ENCODE measurements around the gene NUDT2.

The NUDT2 gene

DNA sequence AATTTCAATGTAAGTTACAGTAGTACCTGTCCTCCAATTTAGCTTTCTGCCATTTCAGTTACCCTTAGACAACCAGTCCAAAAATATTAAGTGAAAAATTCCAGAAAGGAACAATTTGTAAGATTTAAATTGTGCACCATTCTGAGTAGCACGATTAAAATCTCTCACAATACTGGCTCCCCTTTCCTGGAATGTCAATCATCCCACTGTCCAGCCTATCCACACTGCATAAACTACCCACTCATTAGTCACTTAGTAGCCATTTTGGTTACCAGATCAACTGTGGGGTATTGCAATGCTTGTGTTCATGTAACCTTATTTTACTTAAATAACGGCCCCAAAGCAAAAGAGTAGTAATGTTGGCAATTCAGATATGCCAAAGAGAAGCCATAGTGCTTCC lies 11.9 kb upstream of the NUDT2 start:
- H3K4me3 ChIP-seq (ENCODE audit: extremely low read depth, insufficient read depth, low read length, poor library complexity, severe bottlenecking): no peak overlapping the region
- no peaks in the 10 kb centered on the region for H3K9me3 ChIP-seq (ENCODE audit: control insufficient read depth, low read length)
- H3K27ac ChIP-seq (ENCODE audit: low read depth, low read length, severe bottlenecking): no peak overlapping the region
- no CpG with 5 or more reads among the region's 2 CpGs for WGBS, 2 experiments (ENCODE audit: insufficient coverage in 2 of 2)
- no peaks in the 10 kb centered on the region for H3K4me1 ChIP-seq (ENCODE audit: control insufficient read depth, insufficient read depth, low read length, poor library complexity, severe bottlenecking)
- H3K36me3 ChIP-seq (ENCODE audit: control insufficient read depth, insufficient read depth, low read length): no peaks in the 10 kb centered on the region

DNA sequence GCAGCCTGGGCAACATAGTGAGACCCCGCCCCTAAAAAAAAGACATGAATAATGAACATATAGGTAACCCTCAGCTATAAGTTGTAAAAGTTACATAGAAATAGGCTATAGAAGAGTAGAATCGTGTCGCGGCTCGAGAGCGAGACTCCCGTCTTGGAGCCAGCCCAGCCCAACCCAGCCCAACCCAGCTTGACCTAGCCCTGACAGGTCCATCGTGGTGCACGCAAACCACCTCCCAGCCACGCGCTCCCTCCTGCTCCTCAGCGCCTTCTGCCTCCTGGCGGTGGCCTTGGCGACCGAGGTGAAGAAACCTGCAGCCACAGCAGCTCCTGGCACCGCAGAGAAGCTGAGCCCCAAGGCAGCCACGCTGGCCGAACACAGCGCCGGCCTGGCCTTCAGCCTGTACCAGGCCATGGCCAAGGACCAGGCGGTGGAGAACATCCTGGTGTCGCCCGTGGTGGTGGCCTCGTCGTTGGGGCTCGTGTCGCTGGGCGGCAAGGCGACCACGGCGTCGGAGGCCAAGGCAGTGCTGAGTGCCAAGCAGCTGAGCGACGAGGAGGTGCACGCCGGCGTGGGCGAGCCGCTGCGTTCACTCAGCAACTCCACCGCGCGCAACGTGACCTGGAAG lies 11.1 kb upstream of the NUDT2 start:
- Histone ChIP-seq H3K36me3 (ENCODE audit: control insufficient read depth, insufficient read depth, low read length) (no peaks in the 10 kb centered on the region), H3K9me3 (ENCODE audit: control insufficient read depth, low read length) (no peaks in the 10 kb centered on the region), H3K27ac (ENCODE audit: low read depth, low read length, severe bottlenecking) (no peak overlapping the region), H3K4me1 (ENCODE audit: control insufficient read depth, insufficient read depth, low read length, poor library complexity, severe bottlenecking) (no peaks in the 10 kb centered on the region), H3K4me3 (ENCODE audit: extremely low read depth, insufficient read depth, low read length, poor library complexity, severe bottlenecking) (no peak overlapping the region)
- WGBS, 2 experiments (ENCODE audit: insufficient coverage in 2 of 2): 95 to 98% methylated on average over 37 to 43 of the region's 44 CpGs

DNA sequence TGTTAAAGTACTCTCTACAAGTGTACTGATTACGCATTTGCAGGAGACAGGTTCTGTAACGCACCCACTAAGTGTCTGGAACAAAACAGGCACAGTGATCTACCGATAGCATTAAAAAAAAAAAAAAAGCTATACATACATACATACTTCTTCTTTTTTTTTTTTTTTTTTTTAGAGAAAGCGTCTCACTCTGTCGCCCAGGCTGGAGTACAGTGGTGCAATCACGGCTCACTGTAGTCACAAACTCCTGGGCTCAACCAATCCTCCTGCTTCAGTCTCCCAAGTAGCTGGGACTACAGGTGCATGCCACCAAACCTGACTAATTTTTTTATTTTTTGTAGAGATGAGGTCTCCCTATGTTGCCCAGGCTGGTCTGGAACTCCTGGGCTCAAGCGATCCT lies 7.9 kb upstream of the NUDT2 start:
- 87 to 100% methylated on average over 1 to 4 of the region's 7 CpGs for WGBS, 2 experiments (ENCODE audit: insufficient coverage in 2 of 2)

DNA sequence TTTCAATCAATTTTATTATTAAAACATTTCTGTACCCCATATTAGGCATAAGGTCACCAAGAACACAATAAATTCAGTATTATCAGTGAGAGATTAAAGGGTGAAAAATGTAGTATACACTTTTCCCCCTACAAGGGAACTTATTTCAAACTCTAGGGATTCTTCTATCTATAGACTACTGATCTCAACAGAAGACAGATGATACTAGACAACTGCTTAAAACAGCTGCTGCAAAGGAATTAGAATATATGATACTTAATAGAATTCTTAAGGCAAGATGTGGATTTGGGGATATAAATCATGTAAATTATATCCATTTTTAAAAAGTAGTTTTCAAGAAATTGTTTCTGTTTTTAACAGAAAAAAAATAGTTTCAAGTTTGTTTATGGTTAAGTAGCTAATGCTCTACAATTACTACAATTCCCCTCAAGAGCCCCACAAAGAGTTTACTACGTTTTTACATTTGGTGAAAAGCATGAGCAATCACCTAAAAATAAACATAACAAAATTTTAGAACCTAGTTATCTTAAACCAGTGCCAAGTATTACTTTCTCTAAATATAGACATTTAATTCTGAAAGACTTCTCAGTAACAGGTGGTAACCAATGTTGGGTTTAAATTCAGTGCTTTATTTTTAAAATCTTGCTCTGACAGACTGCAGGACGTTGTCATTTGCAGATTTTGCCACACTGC lies 6.3 kb upstream of the NUDT2 start:
- H3K9me3 ChIP-seq (ENCODE audit: control insufficient read depth, low read length): no peaks in the 10 kb centered on the region
- no peak overlapping the region for H3K27ac ChIP-seq (ENCODE audit: low read depth, low read length, severe bottlenecking)
- H3K4me1 ChIP-seq (ENCODE audit: control insufficient read depth, insufficient read depth, low read length, poor library complexity, severe bottlenecking): peaks cover 3% of the 10 kb centered on the region
- H3K4me3 ChIP-seq (ENCODE audit: extremely low read depth, insufficient read depth, low read length, poor library complexity, severe bottlenecking): no peak overlapping the region
- H3K36me3 ChIP-seq (ENCODE audit: control insufficient read depth, insufficient read depth, low read length): no peaks in the 10 kb centered on the region
- 100% methylated on average over 1 of the region's 2 CpGs for WGBS, 2 experiments (ENCODE audit: insufficient coverage in 2 of 2)

More for the DNA sequence above, 7.9 kb upstream of the NUDT2 start:
- no peaks in the 10 kb centered on the region for H3K36me3 ChIP-seq (ENCODE audit: control insufficient read depth, insufficient read depth, low read length)
- no peak overlapping the region for H3K4me3 ChIP-seq (ENCODE audit: extremely low read depth, insufficient read depth, low read length, poor library complexity, severe bottlenecking)
- no peaks in the 10 kb centered on the region for H3K4me1 ChIP-seq (ENCODE audit: control insufficient read depth, insufficient read depth, low read length, poor library complexity, severe bottlenecking)
- H3K9me3 ChIP-seq (ENCODE audit: control insufficient read depth, low read length): no peaks in the 10 kb centered on the region
- no peak overlapping the region for H3K27ac ChIP-seq (ENCODE audit: low read depth, low read length, severe bottlenecking)

DNA sequence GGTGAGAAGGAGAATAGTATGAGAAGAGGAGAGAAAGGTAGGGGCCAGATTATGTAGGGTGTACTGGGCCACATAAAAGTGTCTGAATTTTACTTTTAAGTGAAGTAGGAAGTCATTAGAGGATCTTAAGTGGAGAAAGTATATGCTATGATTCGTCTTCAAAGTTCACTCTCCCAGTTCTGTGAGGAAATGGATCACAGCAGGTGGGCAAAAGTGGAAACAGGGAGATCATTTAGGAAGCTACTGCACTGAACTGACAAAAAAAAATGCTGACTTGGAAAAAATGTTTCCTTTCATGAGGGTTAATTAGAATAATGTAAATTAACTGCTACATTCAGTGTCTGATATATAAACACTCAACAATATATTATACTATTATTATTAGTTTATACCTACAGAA lies 2.7 kb upstream of the NUDT2 start:
- H3K4me1 ChIP-seq (ENCODE audit: control insufficient read depth, insufficient read depth, low read length, poor library complexity, severe bottlenecking): peaks cover 4% of the 10 kb centered on the region
- H3K36me3 ChIP-seq (ENCODE audit: control insufficient read depth, insufficient read depth, low read length): no peaks in the 10 kb centered on the region
- no peak overlapping the region for H3K4me3 ChIP-seq (ENCODE audit: extremely low read depth, insufficient read depth, low read length, poor library complexity, severe bottlenecking)
- H3K27ac ChIP-seq (ENCODE audit: low read depth, low read length, severe bottlenecking): no peak overlapping the region
- 88 to 100% methylated on average over 1 of the region's 1 CpG for WGBS, 2 experiments (ENCODE audit: insufficient coverage in 2 of 2)
- H3K9me3 ChIP-seq (ENCODE audit: control insufficient read depth, low read length): no peaks in the 10 kb centered on the region

- H3K27ac ChIP-seq (ENCODE audit: low read depth, low read length, severe bottlenecking): peak overlapping the region; percentile 91
Observed at GRCh38 chr9:34328500-34328986, 826 bp upstream of the NUDT2 start.

DNA sequence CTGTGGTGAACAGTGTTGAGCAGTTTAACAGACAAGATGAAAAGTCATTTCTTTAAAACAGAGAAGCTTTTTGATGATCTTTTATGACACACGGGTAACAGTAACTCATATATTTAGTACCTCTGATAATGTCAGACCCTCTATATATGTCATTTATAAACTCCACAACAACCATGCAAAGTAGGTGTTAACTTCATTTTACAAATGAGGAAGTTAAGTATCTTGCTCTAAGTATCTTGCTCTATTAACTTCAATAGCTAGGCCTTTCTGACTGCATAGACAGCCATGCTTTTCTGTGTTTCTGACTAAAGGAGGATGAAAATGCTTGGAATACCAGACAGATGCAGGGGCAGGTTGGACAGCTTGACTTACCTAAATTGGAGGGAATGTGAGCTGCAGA lies 1.8 kb downstream of the NUDT2 start:
- Histone ChIP-seq H3K27ac (ENCODE audit: low read depth, low read length, severe bottlenecking) (no peak overlapping the region), H3K36me3 (ENCODE audit: control insufficient read depth, insufficient read depth, low read length) (peaks cover 6% of the 10 kb centered on the region), H3K4me1 (ENCODE audit: control insufficient read depth, insufficient read depth, low read length, poor library complexity, severe bottlenecking) (peaks cover 10% of the 10 kb centered on the region), H3K4me3 (ENCODE audit: extremely low read depth, insufficient read depth, low read length, poor library complexity, severe bottlenecking) (no peak overlapping the region), H3K9me3 (ENCODE audit: control insufficient read depth, low read length) (no peaks in the 10 kb centered on the region)
- 100% methylated on average over 1 of the region's 1 CpG; no CpG with 5 or more reads in 1 of the 2 experiments for WGBS, 2 experiments (ENCODE audit: insufficient coverage in 2 of 2)

More at GRCh38 chr9:34328500-34328986, 826 bp upstream of the NUDT2 start:
- Histone ChIP-seq H3K4me3 (ENCODE audit: extremely low read depth, insufficient read depth, low read length, poor library complexity, severe bottlenecking) (peak overlapping the region; percentile 97), H3K4me1 (ENCODE audit: control insufficient read depth, insufficient read depth, low read length, poor library complexity, severe bottlenecking) (peaks cover 4% of the 10 kb centered on the region), H3K36me3 (ENCODE audit: control insufficient read depth, insufficient read depth, low read length) (no peaks in the 10 kb centered on the region), H3K9me3 (ENCODE audit: control insufficient read depth, low read length) (no peaks in the 10 kb centered on the region)
- 0% methylated on average over 8 of the region's 11 CpGs for WGBS, 2 experiments (ENCODE audit: insufficient coverage in 2 of 2)

DNA sequence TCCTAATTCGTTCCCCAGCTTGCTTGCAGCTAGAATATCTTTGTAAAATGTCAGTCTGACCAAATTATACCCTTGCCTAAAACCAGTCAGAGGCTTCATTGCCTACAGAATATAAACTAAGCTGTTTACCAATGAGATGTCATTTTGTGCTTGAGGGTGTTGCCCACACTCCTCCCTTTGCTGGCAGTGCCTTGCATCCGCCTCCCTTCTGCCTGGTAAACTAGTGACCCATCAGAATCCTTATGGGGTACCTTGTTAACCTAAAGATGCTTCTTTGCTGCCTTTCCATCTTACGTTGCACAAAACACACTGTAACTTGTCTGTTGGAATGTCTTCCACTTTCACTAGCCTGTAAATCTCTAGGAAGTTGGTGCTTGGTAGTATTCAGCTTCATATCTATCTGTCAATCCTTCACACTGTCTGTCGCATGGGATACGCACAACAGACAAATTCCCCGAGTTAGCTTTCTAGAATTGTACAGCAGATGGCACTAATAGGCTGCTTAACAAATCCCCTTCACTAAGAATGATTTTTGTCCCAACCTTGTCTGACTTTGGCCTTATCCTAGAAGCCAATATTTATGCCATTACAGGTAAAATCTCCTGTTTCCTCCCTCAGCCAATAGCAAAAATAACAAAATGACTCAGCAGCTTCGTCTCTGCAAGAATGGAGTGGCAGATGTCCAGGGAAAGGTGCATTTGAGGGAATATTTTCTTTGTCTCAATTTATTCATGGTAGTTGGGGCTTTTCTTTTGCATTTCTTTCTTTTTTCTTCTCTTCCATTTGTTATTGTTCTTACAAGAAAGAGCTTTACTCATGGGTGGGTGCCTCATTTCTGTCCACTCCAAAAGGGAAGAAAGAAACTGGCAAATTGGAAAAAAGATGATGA lies 3.0 kb downstream of the NUDT2 start:
- Histone ChIP-seq H3K27ac (ENCODE audit: low read depth, low read length, severe bottlenecking) (no peak overlapping the region), H3K4me3 (ENCODE audit: extremely low read depth, insufficient read depth, low read length, poor library complexity, severe bottlenecking) (no peak overlapping the region), H3K9me3 (ENCODE audit: control insufficient read depth, low read length) (no peaks in the 10 kb centered on the region), H3K36me3 (ENCODE audit: control insufficient read depth, insufficient read depth, low read length) (peaks cover 12% of the 10 kb centered on the region), H3K4me1 (ENCODE audit: control insufficient read depth, insufficient read depth, low read length, poor library complexity, severe bottlenecking) (peaks cover 10% of the 10 kb centered on the region)
- WGBS, 2 experiments (ENCODE audit: insufficient coverage in 2 of 2): 73 to 76% methylated on average over 6 of the region's 7 CpGs

- H3K4me3 ChIP-seq (ENCODE audit: extremely low read depth, insufficient read depth, low read length, poor library complexity, severe bottlenecking): no peak overlapping the region
- peaks cover 24% of the 10 kb centered on the region for H3K36me3 ChIP-seq (ENCODE audit: control insufficient read depth, insufficient read depth, low read length)
- no peaks in the 10 kb centered on the region for H3K9me3 ChIP-seq (ENCODE audit: control insufficient read depth, low read length)
- 41 to 80% methylated on average over 1 to 3 of the region's 3 CpGs for WGBS, 2 experiments (ENCODE audit: insufficient coverage in 2 of 2)
- H3K4me1 ChIP-seq (ENCODE audit: control insufficient read depth, insufficient read depth, low read length, poor library complexity, severe bottlenecking): peaks cover 6% of the 10 kb centered on the region
- H3K27ac ChIP-seq (ENCODE audit: low read depth, low read length, severe bottlenecking): peak overlapping the region; percentile 47
Observed at GRCh38 chr9:34333836-34334235, 4.5 kb downstream of the NUDT2 start.

GRCh38 chr9:34334337-34334824 lies 5.0 kb downstream of the NUDT2 start:
- Histone ChIP-seq H3K9me3 (ENCODE audit: control insufficient read depth, low read length) (no peaks in the 10 kb centered on the region), H3K4me3 (ENCODE audit: extremely low read depth, insufficient read depth, low read length, poor library complexity, severe bottlenecking) (no peak overlapping the region), H3K4me1 (ENCODE audit: control insufficient read depth, insufficient read depth, low read length, poor library complexity, severe bottlenecking) (peaks cover 6% of the 10 kb centered on the region), H3K27ac (ENCODE audit: low read depth, low read length, severe bottlenecking) (peak overlapping the region; percentile 47), H3K36me3 (ENCODE audit: control insufficient read depth, insufficient read depth, low read length) (peaks cover 29% of the 10 kb centered on the region)
- 13 to 40% methylated on average over 1 of the region's 1 CpG for WGBS, 2 experiments (ENCODE audit: insufficient coverage in 2 of 2)

All from mesodermal cell (in vitro differentiated cells).